Suppressor macrophage treated with lipopolysaccharide for 1 hour (primary cell): ENCODE measurements around the gene CCR9.
"Not testable (repeated sequence)": the region's sequence is repeated elsewhere in the genome, so short reads cannot be mapped to it uniquely, and the experiment has no call there.

Source experiments
- DNase-seq, 3 donors: peaks; one replicate each; pipeline ENCODE4 v3.0.0-alpha.2; 2020 to 2022

Gene CCR9

GRCh38 chr3:45885979-45886705 is at the start of gene CCR9:
TSS of gene CCR9 (plus strand) at chr3:45886543. CDS start at chr3:45894934, 8,391 bp downstream.
- DNase-seq, result no peak

- no peak for DNase-seq
These were observed 47.9 kb upstream of the CCR9 start for GRCh38 chr3:45838466-45838865.

- DNase-seq, result peak; percentile 48 to 69 (median 51)
These were observed 45.0 kb upstream of the CCR9 start for GRCh38 chr3:45841420-45841756.

GRCh38 chr3:45841757-45842491 is 44.4 kb upstream of the CCR9 start, which contains the start of gene LZTFL1:
TSS of gene LZTFL1 (minus strand) at chr3:45842119. CDS start at chr3:45841991, 128 bp downstream.
- peak; percentile 95 to 99 (median 99) for DNase-seq

- DNase-seq, result no peak
These were observed 43.3 kb upstream of the CCR9 start for GRCh38 chr3:45842851-45843625.

GRCh38 chr3:45844616-45845015 is 41.7 kb upstream of the CCR9 start:
- DNase-seq, result no peak

GRCh38 chr3:45848392-45848791 is 38.0 kb upstream of the CCR9 start:
- DNase-seq, result no peak

GRCh38 chr3:45852828-45853227 is 33.5 kb upstream of the CCR9 start:
- DNase-seq, result no peak

GRCh38 chr3:45856323-45856722 is 30.0 kb upstream of the CCR9 start:
- DNase-seq, result not testable (repeated sequence)

GRCh38 chr3:45857024-45857423 is 29.3 kb upstream of the CCR9 start:
- DNase-seq, result not testable (repeated sequence)

- peak in 2 of 3 donors; percentile 32 for DNase-seq
These were observed 27.4 kb upstream of the CCR9 start for GRCh38 chr3:45858809-45859543.

- DNase-seq, result no peak
These were observed 25.9 kb upstream of the CCR9 start for GRCh38 chr3:45860481-45860880.

GRCh38 chr3:45861043-45861719 is 25.2 kb upstream of the CCR9 start:
- no peak for DNase-seq

GRCh38 chr3:45864760-45865519 is 21.4 kb upstream of the CCR9 start:
- no peak for DNase-seq

- peak in 1 of 3 donors; percentile 24 for DNase-seq
These were observed 20.8 kb upstream of the CCR9 start for GRCh38 chr3:45865563-45865962.

- no peak for DNase-seq
These were observed 18.1 kb upstream of the CCR9 start for GRCh38 chr3:45868213-45868612.

GRCh38 chr3:45868650-45869049 is 17.7 kb upstream of the CCR9 start:
- no peak for DNase-seq

- no peak for DNase-seq
These were observed 16.7 kb upstream of the CCR9 start for GRCh38 chr3:45869638-45870037.

- DNase-seq, result no peak
These were observed 16.2 kb upstream of the CCR9 start for GRCh38 chr3:45870099-45870498.

- no peak for DNase-seq
These were observed 14.6 kb upstream of the CCR9 start for GRCh38 chr3:45871780-45872179.

- no peak for DNase-seq
These were observed 13.8 kb upstream of the CCR9 start for GRCh38 chr3:45872569-45872968.
